Breast epithelium (tissue), 4 donors: ENCODE measurements around the gene MUC5AC. TPM values are rescaled to one million over a fixed set of nuclear protein-coding genes. Genes with fewer than 3 reads are reported as not detected.

Source experiments
- DNase-seq, 2 donors: peaks; one replicate each; pipeline ENCODE4 v3.0.0-alpha.2; 2019; ENCODE audit warnings: low spot score in 2 of 2
- H3K27ac ChIP-seq, 2 donors: fragments of 200-600 bp; sonication (generic) in 1 of 2; one replicate each; pipeline ENCODE4 v1.5.1; 2016 to 2019; ENCODE audit warnings: mild to moderate bottlenecking in 1 of 2
- H3K27me3 ChIP-seq, 2 donors: fragments of 200-600 bp; sonication (generic) in 1 of 2; one replicate each; pipeline versions ENCODE4 v1.5.1 to v1.6.0; 2017 to 2019; ENCODE audit warnings: control low read depth in 1 of 2, mild to moderate bottlenecking in 1 of 2
- H3K36me3 ChIP-seq: fragments of 200-600 bp; one replicate; pipeline ENCODE4 v1.5.1; 2019
- H3K4me1 ChIP-seq, 2 donors: fragments of 200-600 bp; sonication (generic); one replicate each; pipeline ENCODE4 v1.5.1; 2016 to 2019; ENCODE audit warnings: control low read depth in 1 of 2
- H3K4me3 ChIP-seq, 3 donors: fragments of 200-600 bp; sonication (generic); 1 replicate in 2 of 3; 2 replicates in 1 of 3; pipeline ENCODE4 v1.5.1; 2016 to 2019; ENCODE audit warnings: mild to moderate bottlenecking in 3 of 3, moderate library complexity in 2 of 3
- H3K9me3 ChIP-seq, 2 donors: fragments of 200-600 bp; sonication (generic) in 1 of 2; one replicate each; pipeline ENCODE4 v1.5.1; 2016 to 2019; ENCODE audit warnings: control low read depth in 1 of 2
- CTCF ChIP-seq, 3 donors: fragments of 450-650 bp; IDR thresholded peaks; one replicate each; pipeline ENCODE4 v1.5.1; 2016 to 2017; ENCODE audit warnings: antibody characterized with exemption in 3 of 3, mild to moderate bottlenecking in 3 of 3, moderate library complexity in 3 of 3
- POLR2A ChIP-seq: fragments of 450-650 bp; IDR thresholded peaks from one replicate; pipeline ENCODE4 v1.6.1; 2016; ENCODE audit warnings: antibody characterized with exemption, mild to moderate bottlenecking, moderate library complexity
- POLR2AphosphoS5 ChIP-seq, 3 donors: sonication (generic); formaldehyde crosslinking; IDR thresholded peaks; one replicate each; pipeline ENCODE4 v1.6.1; 2017; ENCODE audit warnings: antibody characterized with exemption in 3 of 3
- intact Hi-C: fragments of 100-400 bp; cut with DNase I; formaldehyde crosslinking; loops from one replicate; pipeline ENCODE4 v1.15.1; 2023; ENCODE audit warnings: low total_unique reads
- total RNA-seq, 3 donors: library from RNA; depleted of rRNA; stranded (reverse); fragments of >200 nt; gene quantifications; one replicate each; pipeline ENCODE4 v1.1.0, GENCODE V29; 2016

The MUC5AC gene
- total RNA-seq, 3 donors from 2014 or later: not detected

- intact Hi-C loops: no loop called here
- Histone ChIP-seq H3K9me3 (peaks cover 0 to 4% of the 10 kb centered on the region in 2 donors), H3K36me3 (no peaks in the 10 kb centered on the region), H3K27ac (no peak overlapping the region), H3K27me3 (peaks cover 10 to 54% of the 10 kb centered on the region in 2 donors), H3K4me1 (no peaks in the 10 kb centered on the region), H3K4me3 (no peak overlapping the region)
- no peak for TF ChIP-seq CTCF (IDR thresholded peaks at IDR 0.05)
- TF ChIP-seq POLR2A: no peak
- TF ChIP-seq POLR2AphosphoS5 (IDR thresholded peaks at IDR 0.05): no peak
- DNase-seq: peak in 1 of 2 donors; percentile 49
Measured at GRCh38 chr11:1193326-1194230, 35.8 kb downstream of the MUC5AC start.

DNA sequence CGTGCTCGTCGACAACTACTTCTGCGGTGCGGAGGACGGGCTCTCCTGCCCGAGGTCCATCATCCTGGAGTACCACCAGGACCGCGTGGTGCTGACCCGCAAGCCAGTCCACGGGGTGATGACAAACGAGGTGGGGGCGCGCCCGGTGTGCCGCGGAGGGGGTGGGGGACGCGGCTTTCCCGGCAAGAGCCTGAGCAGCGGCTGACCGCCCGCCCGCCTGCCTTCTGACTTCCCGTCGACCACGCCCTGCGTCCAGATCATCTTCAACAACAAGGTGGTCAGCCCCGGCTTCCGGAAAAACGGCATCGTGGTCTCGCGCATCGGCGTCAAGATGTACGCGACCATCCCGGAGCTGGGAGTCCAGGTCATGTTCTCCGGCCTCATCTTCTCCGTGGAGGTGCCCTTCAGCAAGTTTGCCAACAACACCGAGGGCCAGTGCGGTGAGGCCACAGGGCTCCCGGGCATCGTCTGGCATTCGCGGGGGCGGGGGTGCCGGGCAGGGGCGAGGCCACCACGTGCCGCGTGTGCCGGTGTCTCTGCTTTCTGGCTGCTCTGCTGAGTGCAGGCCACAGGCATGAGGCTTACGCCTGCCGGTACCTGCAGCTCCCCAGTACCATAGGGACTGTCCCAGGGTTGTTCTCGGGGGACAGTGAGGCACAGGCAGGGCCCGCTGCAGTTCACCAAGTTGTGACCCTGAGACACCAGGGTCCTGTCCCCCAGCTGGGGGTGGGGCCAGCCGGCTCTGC, 36.7 kb downstream of the MUC5AC start:
- intact Hi-C loops: no loop called here

DNA sequence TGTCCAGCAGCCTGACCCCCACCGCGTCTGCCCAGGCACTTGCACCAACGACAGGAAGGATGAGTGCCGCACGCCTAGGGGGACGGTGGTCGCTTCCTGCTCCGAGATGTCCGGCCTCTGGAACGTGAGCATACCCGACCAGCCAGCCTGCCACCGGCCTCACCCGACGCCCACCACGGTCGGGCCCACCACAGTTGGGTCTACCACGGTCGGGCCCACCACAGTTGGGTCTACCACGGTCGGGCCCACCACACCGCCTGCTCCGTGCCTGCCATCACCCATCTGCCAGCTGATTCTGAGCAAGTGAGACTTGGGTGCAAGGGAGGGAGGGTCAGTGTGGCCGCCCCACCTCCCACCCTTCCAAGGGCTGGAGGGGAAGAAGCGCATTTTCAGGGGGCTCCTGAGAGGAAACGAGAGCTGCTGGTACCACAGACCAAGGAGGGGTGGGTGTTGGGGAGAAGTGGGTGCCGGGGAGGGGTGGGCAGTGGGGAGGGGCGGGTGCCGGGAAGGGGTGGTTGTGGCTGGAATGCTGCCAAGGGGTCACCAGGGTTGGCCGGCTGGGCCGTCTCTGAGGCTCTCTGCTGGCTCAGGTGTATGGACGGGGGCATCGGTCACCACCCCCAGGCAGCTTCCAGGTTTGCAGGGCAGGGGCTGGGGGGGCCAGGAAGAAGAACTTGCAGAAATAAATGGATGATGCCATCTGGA, 37.4 kb downstream of the MUC5AC start:
- TF ChIP-seq POLR2A (no peak), CTCF (IDR thresholded peaks at IDR 0.05) (no peak)
- peaks cover 0 to 4% of the 10 kb centered on the region in 2 donors for H3K9me3 ChIP-seq
- peaks cover 10 to 61% of the 10 kb centered on the region in 2 donors for H3K27me3 ChIP-seq
- H3K27ac ChIP-seq: no peak overlapping the region
- intact Hi-C loops: no loop called here
- no peaks in the 10 kb centered on the region for H3K4me1 ChIP-seq
- H3K4me3 ChIP-seq: no peak overlapping the region
- H3K36me3 ChIP-seq: no peaks in the 10 kb centered on the region
- peak in 1 of 2 donors; percentile 51 for DNase-seq

More for the DNA sequence above, 36.7 kb downstream of the MUC5AC start:
- Histone ChIP-seq H3K4me1 (no peaks in the 10 kb centered on the region), H3K27ac (no peak overlapping the region), H3K27me3 (peaks cover 10 to 56% of the 10 kb centered on the region in 2 donors), H3K36me3 (no peaks in the 10 kb centered on the region), H3K9me3 (peaks cover 0 to 4% of the 10 kb centered on the region in 2 donors), H3K4me3 (no peak overlapping the region)
- TF ChIP-seq POLR2A: no peak
- TF ChIP-seq POLR2AphosphoS5 (IDR thresholded peaks at IDR 0.05): no peak
- TF ChIP-seq CTCF (IDR thresholded peaks at IDR 0.05): no peak
- DNase-seq: peak in 1 of 2 donors; percentile 51

DNA sequence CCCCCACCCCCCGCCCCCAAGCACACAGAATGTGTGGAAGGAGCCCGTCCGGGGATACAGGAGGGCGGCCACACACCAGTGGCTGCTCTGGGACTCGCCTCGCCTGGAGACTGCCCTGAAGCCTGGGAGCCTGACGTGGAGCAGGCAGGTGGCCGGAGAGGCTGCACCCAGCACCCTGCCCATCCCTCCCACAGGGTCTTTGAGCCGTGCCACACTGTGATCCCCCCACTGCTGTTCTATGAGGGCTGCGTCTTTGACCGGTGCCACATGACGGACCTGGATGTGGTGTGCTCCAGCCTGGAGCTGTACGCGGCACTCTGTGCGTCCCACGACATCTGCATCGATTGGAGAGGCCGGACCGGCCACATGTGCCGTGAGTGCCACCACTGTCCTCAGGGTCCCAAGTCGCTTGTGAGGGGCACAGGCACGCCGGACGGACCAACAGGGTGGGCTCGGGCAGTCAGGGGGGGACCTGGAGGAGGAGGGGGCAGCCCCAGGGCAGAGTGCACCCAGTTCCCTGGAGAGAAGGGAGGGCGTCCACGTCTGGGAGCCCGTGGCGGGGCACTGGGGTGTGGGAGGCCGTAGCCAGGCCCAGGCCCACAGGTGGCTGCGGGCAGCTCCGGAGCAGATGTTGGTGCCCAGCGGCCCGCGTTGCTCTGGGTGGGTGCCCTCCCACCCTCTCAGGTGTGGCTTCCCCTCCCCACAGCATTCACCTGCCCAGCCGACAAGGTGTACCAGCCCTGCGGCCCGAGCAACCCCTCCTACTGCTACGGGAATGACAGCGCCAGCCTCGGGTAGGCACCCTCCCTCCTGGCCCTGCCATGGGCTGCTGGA, 38.1 kb downstream of the MUC5AC start:
- Histone ChIP-seq H3K4me1 (no peaks in the 10 kb centered on the region), H3K27me3 (peaks cover 10 to 69% of the 10 kb centered on the region in 2 donors), H3K4me3 (no peak overlapping the region), H3K9me3 (peaks cover 0 to 4% of the 10 kb centered on the region in 2 donors), H3K36me3 (no peaks in the 10 kb centered on the region), H3K27ac (no peak overlapping the region)
- TF ChIP-seq CTCF (IDR thresholded peaks at IDR 0.05) (no peak), POLR2A (no peak), POLR2AphosphoS5 (IDR thresholded peaks at IDR 0.05) (no peak)
- DNase-seq: peak in 1 of 2 donors; percentile 44
- intact Hi-C loops: no loop called here
